ENCODE measurements around the gene NPIPB8.
"Not testable (repeated sequence)": the region's sequence is repeated elsewhere in the genome, so short reads cannot be mapped to it uniquely, and the experiment has no call there.

NPIPB8 gene

GRCh38 chr16:28608867-28609596 is 28.8 kb upstream of the NPIPB8 start:
- Histone ChIP-seq H3K4me1 (ENCODE audit: control insufficient read depth, insufficient read depth, low read length) (peaks cover 22% of the 10 kb centered on the region), H3K4me3 (ENCODE audit: low read length) (peak overlapping the region; percentile 21), H3K9ac (ENCODE audit: low read length) (peak overlapping the region; percentile 62)
- not testable (repeated sequence) for H3K27me3 ChIP-seq (ENCODE audit: control insufficient read depth, insufficient read depth, low read length); H3K36me3 ChIP-seq (ENCODE audit: control insufficient read depth, insufficient read depth, low read length); H3K9me3 ChIP-seq (ENCODE audit: control insufficient read depth, low read length)

GRCh38 chr16:28609631-28610594 is 28.0 kb upstream of the NPIPB8 start, which contains the start of gene SULT1A1:
TSS of gene SULT1A1 (minus strand) at chr16:28610044. CDS start at chr16:28608855, 1,189 bp downstream.
- H3K27me3 ChIP-seq (ENCODE audit: control insufficient read depth, insufficient read depth, low read length) = no peaks in the 10 kb centered on the region
- H3K9ac ChIP-seq (ENCODE audit: low read length) = peak within 1 kb of the TSS; percentile 62
- H3K4me3 ChIP-seq (ENCODE audit: low read length) = peak within 1 kb of the TSS; percentile 21
- H3K9me3 ChIP-seq (ENCODE audit: control insufficient read depth, low read length) = no peaks in the 10 kb centered on the region
- peaks cover 22% of the 10 kb centered on the region for H3K4me1 ChIP-seq (ENCODE audit: control insufficient read depth, insufficient read depth, low read length)
- H3K36me3 ChIP-seq (ENCODE audit: control insufficient read depth, insufficient read depth, low read length) = no peaks in the 10 kb centered on the region

- H3K36me3 ChIP-seq (ENCODE audit: control insufficient read depth, insufficient read depth, low read length) = no peaks in the 10 kb centered on the region
- H3K9ac ChIP-seq (ENCODE audit: low read length) = peak overlapping the region; percentile 62
- H3K4me1 ChIP-seq (ENCODE audit: control insufficient read depth, insufficient read depth, low read length) = peaks cover 22% of the 10 kb centered on the region
- no peaks in the 10 kb centered on the region for H3K27me3 ChIP-seq (ENCODE audit: control insufficient read depth, insufficient read depth, low read length)
- H3K9me3 ChIP-seq (ENCODE audit: control insufficient read depth, low read length) = no peaks in the 10 kb centered on the region
- H3K4me3 ChIP-seq (ENCODE audit: low read length) = no peak overlapping the region
These were observed 27.2 kb upstream of the NPIPB8 start for GRCh38 chr16:28610595-28611191.

GRCh38 chr16:28612359-28613280 is 25.2 kb upstream of the NPIPB8 start:
- not testable (repeated sequence) for H3K9ac ChIP-seq (ENCODE audit: low read length); H3K9me3 ChIP-seq (ENCODE audit: control insufficient read depth, low read length); H3K27me3 ChIP-seq (ENCODE audit: control insufficient read depth, insufficient read depth, low read length); H3K4me3 ChIP-seq (ENCODE audit: low read length); H3K36me3 ChIP-seq (ENCODE audit: control insufficient read depth, insufficient read depth, low read length)
- peaks cover 22% of the 10 kb centered on the region for H3K4me1 ChIP-seq (ENCODE audit: control insufficient read depth, insufficient read depth, low read length)

GRCh38 chr16:28613912-28614311 is 24.0 kb upstream of the NPIPB8 start:
- not testable (repeated sequence) for H3K9me3 ChIP-seq (ENCODE audit: control insufficient read depth, low read length); H3K9ac ChIP-seq (ENCODE audit: low read length); H3K36me3 ChIP-seq (ENCODE audit: control insufficient read depth, insufficient read depth, low read length); H3K27me3 ChIP-seq (ENCODE audit: control insufficient read depth, insufficient read depth, low read length); H3K4me3 ChIP-seq (ENCODE audit: low read length)
- peaks cover 19% of the 10 kb centered on the region for H3K4me1 ChIP-seq (ENCODE audit: control insufficient read depth, insufficient read depth, low read length)

GRCh38 chr16:28614561-28614960 is 23.3 kb upstream of the NPIPB8 start:
- H3K36me3 ChIP-seq (ENCODE audit: control insufficient read depth, insufficient read depth, low read length); H3K27me3 ChIP-seq (ENCODE audit: control insufficient read depth, insufficient read depth, low read length); H3K4me3 ChIP-seq (ENCODE audit: low read length); H3K9ac ChIP-seq (ENCODE audit: low read length); H3K9me3 ChIP-seq (ENCODE audit: control insufficient read depth, low read length): not testable (repeated sequence)
- peaks cover 13% of the 10 kb centered on the region for H3K4me1 ChIP-seq (ENCODE audit: control insufficient read depth, insufficient read depth, low read length)

GRCh38 chr16:28615486-28616223 is 22.2 kb upstream of the NPIPB8 start:
- H3K4me3 ChIP-seq (ENCODE audit: low read length); H3K9me3 ChIP-seq (ENCODE audit: control insufficient read depth, low read length); H3K9ac ChIP-seq (ENCODE audit: low read length); H3K27me3 ChIP-seq (ENCODE audit: control insufficient read depth, insufficient read depth, low read length); H3K4me1 ChIP-seq (ENCODE audit: control insufficient read depth, insufficient read depth, low read length); H3K36me3 ChIP-seq (ENCODE audit: control insufficient read depth, insufficient read depth, low read length): not testable (repeated sequence)

- H3K36me3 ChIP-seq (ENCODE audit: control insufficient read depth, insufficient read depth, low read length); H3K4me1 ChIP-seq (ENCODE audit: control insufficient read depth, insufficient read depth, low read length); H3K9ac ChIP-seq (ENCODE audit: low read length); H3K4me3 ChIP-seq (ENCODE audit: low read length); H3K9me3 ChIP-seq (ENCODE audit: control insufficient read depth, low read length); H3K27me3 ChIP-seq (ENCODE audit: control insufficient read depth, insufficient read depth, low read length): not testable (repeated sequence)
These were observed 21.7 kb upstream of the NPIPB8 start for GRCh38 chr16:28616224-28616577.

GRCh38 chr16:28616636-28617035 is 21.2 kb upstream of the NPIPB8 start:
- no peak overlapping the region for H3K9ac ChIP-seq (ENCODE audit: low read length)
- no peaks in the 10 kb centered on the region for H3K27me3 ChIP-seq (ENCODE audit: control insufficient read depth, insufficient read depth, low read length)
- no peak overlapping the region for H3K4me3 ChIP-seq (ENCODE audit: low read length)
- no peaks in the 10 kb centered on the region for H3K4me1 ChIP-seq (ENCODE audit: control insufficient read depth, insufficient read depth, low read length)
- no peaks in the 10 kb centered on the region for H3K9me3 ChIP-seq (ENCODE audit: control insufficient read depth, low read length)
- H3K36me3 ChIP-seq (ENCODE audit: control insufficient read depth, insufficient read depth, low read length) = no peaks in the 10 kb centered on the region

GRCh38 chr16:28617874-28618273 is 20.0 kb upstream of the NPIPB8 start:
- Histone ChIP-seq H3K9ac (ENCODE audit: low read length) (no peak overlapping the region), H3K27me3 (ENCODE audit: control insufficient read depth, insufficient read depth, low read length) (no peaks in the 10 kb centered on the region), H3K4me1 (ENCODE audit: control insufficient read depth, insufficient read depth, low read length) (no peaks in the 10 kb centered on the region), H3K9me3 (ENCODE audit: control insufficient read depth, low read length) (no peaks in the 10 kb centered on the region), H3K4me3 (ENCODE audit: low read length) (no peak overlapping the region), H3K36me3 (ENCODE audit: control insufficient read depth, insufficient read depth, low read length) (no peaks in the 10 kb centered on the region)

GRCh38 chr16:28620316-28620715 is 17.5 kb upstream of the NPIPB8 start:
- H3K4me1 ChIP-seq (ENCODE audit: control insufficient read depth, insufficient read depth, low read length); H3K36me3 ChIP-seq (ENCODE audit: control insufficient read depth, insufficient read depth, low read length); H3K9me3 ChIP-seq (ENCODE audit: control insufficient read depth, low read length); H3K27me3 ChIP-seq (ENCODE audit: control insufficient read depth, insufficient read depth, low read length); H3K9ac ChIP-seq (ENCODE audit: low read length); H3K4me3 ChIP-seq (ENCODE audit: low read length): not testable (repeated sequence)

Measured in mucosa of stomach (tissue), 1 donor.